NCI-H1417 treated with DMSO at 0.1 percent for 48 hours (cell line): Measurements from ENCODE around the gene SPECC1L.

ENCODE experiments used
- DNase-seq: peaks from one replicate; lab custom pipeline; 2025; lab: John Stamatoyannopoulos, UW

The SPECC1L gene

DNA sequence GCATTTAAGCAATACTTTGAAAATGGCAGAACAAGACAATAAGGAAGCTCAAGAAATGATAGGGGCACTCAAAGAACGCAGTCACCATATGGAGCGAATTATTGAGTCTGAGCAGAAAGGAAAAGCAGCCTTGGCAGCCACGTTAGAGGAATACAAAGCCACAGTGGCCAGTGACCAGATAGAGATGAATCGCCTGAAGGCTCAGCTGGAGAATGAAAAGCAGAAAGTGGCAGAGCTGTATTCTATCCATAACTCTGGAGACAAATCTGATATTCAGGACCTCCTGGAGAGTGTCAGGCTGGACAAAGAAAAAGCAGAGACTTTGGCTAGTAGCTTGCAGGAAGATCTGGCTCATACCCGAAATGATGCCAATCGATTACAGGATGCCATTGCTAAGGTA is 51.9 kb downstream of the SPECC1L start:
- no peak for DNase-seq

DNA sequence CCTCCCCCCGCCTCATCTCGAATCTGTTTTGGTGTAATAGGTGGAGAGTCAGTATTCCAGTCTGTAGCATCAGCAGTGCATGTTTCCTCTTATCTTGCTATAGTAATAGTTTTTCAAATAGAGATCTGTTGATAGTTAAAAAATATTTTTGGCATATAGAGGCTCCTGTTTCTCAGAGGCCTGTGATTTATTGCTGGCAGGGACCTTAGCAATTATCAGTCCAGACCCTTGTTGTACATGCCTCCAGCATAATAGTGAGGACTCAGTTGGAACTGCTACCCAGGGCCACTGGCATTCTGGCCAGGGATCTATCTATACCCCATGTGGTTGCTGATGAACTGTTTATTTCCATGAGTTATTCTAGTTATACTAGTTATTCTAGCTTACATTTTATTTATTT is 52.6 kb downstream of the SPECC1L start:
- DNase-seq, result no peak

DNA sequence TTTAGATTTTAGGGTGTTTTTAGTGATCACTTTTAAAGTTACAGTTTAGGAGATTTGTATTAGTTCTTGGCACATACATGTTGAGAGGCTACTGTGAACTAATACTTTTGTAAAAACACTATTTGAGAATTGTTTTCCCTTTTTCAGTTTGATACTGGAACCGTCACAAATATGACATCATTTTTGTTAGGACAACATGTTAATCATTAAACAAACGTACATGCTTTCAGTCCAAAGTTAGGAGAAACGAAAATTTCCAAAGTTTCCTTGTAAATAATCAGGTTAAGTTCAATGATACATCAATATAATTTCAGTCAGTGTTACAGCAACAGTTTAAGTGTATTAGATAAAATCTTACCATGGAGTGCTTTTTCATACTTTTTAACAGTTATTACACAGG is 53.1 kb downstream of the SPECC1L start:
- DNase-seq, result no peak

DNA sequence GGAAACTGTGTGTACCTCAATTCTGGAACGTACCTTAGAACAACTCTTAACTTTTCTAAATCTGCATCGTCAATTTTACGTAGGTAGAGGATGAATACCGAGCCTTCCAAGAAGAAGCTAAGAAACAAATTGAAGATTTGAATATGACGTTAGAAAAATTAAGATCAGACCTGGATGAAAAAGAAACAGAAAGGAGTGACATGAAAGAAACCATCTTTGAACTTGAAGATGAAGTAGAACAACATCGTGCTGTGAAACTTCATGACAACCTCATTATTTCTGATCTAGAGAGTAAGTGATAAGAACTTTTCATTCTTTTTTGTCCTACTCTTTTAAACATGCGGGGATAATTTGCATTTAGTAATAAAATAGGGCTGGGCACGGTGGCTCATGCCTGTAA is 53.5 kb downstream of the SPECC1L start:
- no peak for DNase-seq

DNA sequence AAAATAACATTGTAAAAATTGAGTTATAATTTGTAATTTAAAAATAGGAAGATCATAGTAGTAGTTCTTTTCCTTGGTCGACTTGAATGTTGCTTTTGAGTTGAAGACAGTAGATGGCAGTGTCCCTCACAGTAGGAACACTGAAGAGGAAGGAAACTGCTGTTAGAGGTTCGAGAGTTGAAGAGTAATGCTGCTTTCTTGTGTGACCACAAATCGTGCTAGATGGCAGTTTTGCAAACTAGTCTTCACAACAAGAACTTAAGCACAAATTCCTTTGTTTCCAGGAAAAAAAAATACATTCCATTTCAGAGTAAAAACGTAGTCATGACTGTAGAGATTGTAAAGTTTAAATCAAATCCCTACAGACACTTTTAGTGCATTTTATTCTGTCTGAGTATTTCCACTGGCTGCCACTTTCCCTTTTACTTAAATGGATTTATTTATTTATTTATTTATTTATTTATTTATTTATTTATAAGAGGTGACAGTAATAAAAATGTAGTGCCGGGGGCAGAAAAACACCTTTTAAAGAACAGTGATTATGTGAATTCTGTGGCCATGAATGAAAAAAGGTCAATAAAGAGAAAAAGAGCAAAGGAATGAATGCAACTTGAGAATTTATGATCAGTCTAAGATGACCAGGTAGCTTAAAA is 54.6 kb downstream of the SPECC1L start:
- peak; percentile 5 for DNase-seq

DNA sequence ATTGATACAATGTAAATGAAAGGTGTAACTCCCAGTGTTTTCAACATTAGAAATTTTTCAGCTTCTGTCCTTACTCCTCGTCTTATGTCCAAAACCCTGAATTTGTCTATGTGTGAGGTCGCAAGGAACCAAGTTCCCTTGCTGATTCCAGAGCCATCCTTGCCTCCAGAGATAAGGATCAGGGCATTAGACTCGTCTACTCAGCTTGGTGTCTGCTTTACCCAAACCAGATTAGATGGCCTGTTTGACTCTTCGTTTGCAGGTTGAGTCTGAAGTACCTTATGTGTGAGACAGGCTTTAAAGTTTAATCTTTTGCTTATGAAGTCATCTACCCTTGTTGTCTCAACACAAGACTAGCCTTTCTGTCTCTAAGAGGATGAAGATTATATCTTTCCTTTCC is 55.6 kb downstream of the SPECC1L start:
- no peak for DNase-seq

DNA sequence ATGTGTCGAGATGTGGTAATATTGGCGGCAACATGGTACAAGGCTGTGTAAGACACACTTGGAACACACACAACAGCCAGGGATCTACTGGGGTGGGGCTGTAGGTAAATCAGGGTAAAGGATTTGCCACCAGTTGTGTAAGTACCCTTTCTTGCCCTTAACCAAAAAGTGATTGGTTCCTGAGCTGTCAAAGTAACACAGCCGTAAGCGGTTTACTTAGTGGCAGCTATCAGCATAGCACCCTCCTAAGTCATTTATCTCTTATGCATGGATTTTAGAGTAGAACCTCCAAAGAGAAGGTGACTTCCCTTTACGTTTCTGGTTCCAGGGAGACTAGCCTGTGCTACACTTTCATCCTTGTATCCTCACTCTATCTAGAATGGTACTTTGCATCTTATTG is 57.2 kb downstream of the SPECC1L start:
- no peak for DNase-seq

DNA sequence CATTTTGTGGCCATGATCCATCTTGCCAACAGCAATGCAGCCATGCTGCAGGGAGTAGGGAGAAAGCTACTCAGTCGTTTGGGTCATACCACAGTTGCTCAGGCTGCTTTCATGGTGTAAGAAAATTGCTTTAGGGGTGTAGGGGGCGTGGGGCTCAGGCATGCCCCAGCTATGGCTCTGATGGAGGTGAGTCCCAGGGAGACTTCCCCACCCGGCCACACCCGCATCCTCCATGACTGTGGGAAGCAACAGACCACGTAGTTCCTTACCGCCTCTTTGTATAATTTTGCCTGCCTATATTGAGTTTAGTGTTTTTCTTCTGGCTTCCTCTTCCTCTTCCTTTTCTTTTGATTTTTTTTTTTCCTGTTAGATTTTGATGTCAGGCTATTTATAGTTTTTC is 58.8 kb downstream of the SPECC1L start:
- no peak for DNase-seq

DNA sequence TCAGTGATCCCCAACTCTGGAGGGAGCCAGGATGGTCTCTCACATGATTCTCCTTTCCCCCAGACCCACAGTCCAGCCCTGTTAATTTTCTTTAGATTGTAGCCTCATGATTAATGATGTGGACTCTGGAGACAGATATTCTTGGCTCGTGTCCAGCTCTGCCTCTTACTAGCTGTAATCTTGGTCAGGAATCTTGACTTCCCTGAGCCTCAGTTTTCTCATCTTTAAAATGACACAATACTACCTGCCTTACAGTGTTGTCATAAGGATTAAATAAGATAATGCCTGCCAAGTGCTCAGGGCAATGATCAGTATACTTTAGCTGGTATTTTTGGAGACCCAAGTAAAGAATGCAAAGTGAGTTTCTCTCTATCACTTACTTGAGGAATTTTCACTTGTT is 60.0 kb downstream of the SPECC1L start:
- no peak for DNase-seq

DNA sequence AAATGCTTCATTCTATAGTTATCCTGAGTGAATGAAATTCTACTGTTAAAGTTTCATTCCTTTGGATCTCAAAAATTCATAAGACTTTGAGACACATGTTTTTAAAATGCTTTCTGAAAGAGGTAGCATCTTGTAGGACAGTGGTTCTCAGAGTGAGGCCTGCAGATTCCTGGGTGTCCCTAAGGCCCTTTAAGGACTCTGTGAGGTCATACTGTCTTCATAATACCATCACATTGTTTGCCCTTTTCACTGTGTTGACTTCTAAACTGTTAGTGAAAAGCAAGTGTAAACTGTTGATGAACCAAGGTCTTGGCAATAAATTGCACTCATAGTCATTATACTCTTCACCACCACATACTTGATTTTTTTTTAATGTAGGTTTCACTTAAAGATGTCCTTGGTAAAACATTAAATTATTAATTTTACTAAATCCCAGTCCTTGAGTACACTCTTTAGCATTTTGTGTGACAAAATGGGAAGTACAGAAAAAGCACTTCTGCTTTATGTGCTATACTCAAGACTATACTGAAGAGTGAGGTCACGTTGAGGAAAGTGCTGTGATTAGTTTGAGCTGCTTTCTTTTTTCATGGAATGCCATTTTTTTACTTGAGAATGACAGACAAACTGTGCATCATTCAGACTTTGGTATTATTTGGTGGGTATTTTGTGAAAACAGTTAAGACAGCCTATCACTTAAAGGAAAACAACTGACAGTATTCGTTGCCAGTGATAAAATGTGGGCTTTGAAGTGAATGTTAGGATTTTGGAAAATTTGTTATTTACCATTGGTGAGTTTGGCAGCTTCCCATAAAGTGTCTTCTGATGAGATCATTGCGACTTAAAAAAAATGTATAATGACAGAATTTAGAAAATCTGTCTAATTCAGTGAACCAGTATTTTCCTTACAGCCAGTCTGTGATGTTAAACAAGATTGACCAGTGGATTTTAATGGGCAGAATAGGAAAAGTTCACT is 61.1 kb downstream of the SPECC1L start:
- no peak for DNase-seq

DNA sequence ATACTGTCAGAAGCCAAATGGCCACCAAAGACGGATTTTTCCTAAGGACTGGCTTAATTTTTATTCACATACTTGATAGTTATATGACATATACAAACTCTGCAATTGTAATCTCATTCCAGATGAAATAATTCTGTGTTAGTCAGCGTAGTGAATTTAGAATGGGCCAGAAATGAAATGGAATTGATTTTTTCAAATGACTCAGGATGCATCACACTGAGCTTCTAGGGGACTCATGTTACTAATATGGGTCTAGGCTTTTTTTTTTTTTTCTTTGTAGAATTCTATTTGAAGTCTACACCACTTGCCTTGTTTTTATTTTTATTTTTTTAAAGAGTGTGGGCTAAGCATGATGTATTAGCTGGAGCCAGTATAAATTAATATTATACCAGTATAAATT is 62.7 kb downstream of the SPECC1L start:
- DNase-seq, result no peak

DNA sequence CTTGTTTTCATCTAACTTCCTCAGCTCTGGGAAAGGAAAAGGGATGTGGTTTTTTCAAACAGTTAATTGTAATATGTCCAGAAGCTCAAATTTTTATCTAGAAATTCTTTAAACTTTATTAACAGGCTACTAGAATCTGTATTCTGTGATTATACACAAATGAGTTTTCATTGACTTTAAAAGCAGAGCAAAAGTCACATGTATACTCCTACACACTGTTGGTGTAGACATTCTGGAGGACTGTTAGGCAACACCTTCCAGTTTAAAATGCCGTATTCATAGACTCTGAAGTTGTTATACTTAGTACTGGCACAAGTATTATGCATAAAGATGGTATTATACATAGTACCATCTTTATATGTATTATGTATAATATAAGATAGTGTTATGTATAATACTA is 64.9 kb downstream of the SPECC1L start:
- no peak for DNase-seq

DNA sequence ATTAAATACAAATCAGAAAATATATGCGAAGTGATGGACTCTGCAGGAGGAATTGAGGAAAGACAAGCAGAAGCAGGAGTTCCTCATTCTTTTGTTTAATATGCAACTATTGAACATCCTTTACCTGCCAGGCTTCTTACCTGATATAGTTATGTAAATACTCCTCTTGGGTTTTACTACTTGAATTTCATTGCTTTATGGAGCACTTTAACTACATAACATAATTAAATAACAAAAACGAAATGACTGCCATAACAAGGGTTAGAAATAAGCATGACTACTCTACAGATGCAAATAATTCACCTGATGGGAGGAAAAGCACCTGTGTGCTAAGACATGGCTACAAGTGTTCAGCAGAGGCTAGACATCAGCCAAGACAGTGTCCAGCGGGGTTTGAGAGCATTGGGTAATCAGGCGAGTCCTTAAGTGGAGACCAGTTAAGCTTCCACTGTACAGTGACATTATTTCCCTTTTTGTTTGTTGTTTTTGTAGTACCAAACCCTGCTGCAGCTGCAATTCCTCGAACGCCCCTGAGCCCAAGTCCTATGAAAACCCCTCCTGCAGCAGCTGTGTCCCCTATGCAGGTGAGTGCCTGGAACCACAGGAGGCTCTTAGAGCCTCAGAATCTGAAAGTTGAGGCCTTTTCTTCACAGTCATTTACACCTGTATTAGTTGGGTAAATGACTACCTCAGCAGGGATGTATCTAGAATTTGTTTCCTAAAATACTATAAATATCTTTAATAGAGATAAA is 67.4 kb downstream of the SPECC1L start:
- DNase-seq, result no peak

DNA sequence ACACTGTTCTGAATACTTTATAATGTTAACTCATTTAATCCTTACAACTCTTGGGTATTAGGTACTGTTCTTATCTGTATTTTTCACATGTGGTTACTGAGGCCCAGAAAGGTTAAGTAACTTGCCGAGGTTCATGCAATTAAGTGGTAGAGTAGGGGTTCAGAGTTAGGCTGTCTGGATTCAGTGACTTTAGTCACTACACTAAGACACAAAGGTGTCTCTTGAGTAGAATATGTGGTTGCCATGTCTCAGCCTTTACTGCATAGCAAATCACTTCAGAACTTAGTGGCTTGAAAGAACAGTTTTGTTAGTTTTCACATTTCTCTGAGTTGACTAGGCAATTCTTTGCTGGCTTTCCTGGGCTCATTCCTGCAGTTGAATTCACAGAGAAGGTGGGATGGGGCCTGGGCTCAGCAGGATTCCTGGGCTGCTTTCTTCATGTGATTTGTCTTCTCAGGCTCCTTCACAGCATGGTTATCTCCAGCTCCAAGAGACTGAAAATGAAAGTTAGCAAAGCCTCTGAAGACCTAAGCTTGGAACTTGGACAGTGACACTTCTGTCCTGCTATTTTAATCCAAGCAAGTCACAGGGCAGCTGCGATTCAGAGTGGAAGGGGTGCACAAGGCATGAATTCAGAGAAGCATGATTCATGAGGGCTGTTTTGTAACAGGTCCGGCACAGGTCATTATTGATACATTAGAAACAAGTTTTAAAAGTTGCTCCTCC is 68.3 kb downstream of the SPECC1L start:
- no peak for DNase-seq

DNA sequence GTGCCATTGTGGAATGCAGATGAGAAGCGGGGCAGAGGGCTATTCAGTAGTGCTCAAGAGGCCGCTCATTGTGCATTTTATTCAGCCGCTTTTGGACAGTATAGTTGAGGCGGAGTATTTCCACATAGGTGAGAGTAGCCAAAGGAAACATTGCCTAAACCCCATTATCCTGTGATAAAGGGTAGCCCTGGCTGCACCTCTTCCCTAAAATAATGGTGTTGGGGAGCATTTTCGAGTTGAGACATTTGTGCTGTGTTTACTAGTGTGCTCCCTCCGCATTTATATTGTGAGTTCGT is 68.8 kb downstream of the SPECC1L start:
- DNase-seq, result no peak

DNA sequence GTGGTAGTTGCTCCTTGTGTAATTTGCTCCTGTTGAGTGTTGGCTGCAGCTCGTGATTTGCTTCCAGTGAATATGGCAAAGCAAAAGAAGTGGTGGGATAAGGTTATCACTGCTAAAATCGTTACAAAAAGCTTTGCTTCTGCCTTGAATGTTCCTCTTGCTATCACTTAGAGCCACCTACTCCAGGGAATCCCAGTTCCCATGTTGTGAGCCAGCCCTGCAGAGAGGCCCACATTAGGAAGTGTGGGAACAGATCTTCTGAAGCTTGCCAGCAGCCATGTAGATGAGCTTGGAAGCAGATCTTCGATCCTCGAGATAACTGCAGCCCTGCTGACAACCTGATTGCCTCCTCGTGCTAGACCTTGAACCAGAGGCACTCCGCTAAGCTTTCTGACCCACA is 71.0 kb downstream of the SPECC1L start:
- no peak for DNase-seq

DNA sequence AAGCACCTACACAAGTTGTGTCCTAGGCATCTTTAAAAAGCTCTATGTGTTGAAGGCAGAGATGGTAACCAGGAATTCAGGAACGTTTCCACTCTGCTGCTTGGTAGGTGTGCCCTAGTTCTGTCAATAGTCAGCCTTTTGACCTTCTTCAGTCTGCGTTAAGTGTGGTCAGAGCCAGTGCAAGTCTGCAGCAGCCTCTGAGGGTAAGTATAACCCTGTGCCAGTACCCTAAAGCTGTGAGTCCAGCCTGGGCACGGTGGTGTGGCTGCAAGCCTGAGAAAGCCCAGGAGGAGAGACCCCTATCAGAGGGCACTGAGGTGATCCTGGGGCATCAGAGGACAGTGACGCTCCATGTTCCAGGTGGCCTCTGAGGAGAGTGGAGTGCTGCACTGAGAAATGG is 80.0 kb downstream of the SPECC1L start:
- no peak for DNase-seq

DNA sequence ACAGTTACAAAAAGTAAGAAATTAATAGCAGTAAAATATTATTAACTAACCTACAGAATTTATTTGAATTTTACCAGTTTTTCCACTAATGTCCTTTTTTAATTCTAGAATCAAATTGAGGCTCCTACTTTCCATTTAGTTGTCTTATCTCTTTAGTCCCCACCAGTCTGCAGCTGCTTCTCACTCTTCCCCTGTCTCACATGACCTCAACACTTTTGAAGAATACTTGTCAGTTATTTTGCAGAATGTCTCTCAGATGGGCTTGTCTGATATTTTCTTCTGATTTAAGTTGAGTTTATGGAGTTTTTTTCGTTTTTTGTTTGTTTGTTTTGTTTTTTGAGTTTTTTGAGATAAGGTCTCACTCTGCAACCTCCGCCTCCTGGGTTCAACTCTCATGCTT is 82.5 kb downstream of the SPECC1L start:
- DNase-seq, result no peak

DNA sequence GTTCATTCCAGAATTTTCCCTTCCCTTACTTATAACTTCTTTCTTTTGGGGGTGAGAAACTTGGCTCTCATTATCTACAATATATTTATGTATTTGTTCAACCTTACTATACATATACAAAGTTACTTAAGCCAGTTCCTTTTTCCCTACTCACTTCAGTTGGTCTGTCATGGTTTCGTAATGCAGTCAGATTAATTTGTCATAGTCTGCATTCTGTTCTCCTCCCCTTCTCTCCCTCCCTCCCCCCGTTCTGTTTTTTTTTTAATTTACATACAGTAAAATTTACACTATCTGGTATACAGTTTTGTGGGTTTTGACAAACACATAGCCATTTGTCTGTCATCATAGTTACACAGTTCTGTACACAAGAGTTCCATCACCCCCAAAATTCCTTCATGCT is 84.9 kb downstream of the SPECC1L start:
- no peak for DNase-seq

DNA sequence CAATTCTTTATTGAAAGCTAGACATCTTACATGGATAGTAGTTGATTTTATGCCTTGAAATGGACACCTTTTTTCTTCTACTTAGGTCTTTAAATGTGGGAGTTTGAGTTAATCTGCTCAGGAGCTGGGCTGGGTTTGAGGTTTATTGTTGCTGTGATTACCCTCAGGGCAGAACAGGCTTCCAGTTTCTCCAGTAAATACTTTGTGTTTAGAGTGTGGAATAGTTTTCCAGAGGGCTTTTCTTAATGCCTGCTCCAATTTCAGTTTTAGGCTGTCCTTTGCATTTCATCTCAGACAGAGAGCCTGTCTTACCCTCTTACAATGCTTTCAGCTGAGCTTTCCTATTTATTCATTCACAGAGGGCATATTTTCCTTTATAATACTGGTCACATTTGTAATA is 86.9 kb downstream of the SPECC1L start:
- DNase-seq, result no peak

DNA sequence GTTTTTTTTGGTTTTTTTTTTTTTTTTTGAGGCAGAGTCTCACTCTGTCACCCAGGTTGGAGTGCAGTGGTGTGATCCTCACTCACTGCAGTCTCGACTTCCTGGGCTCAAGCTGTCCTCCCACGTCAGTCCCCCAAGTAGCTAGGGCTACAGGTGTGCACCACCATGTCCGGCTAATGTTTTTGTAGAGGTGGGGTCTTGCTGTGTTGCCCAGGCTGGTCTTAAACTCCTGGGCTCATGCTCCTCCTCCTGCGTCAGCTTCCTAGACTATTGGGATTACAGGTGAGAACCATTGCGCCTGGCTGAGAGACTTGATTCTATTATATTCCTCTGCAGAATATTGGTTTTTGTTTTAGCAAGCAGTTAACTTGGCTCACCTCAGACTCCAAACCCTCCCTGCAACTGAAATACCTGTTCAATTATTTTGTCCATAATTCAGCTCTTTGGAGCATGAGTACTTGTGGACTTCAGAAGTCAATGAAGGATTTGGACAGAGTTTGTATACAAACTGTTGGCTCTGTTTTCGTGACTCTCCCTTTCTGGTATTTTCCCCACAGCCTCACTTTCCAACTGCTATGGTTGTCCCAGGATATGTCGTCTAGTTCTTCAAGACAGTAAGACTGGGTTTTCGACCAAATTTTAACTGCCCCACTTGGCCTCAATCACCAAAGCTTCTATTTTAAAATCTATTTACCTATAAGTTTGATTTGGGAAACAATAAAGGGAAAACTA is 87.6 kb downstream of the SPECC1L start:
- no peak for DNase-seq
